WTC11 (cell line): Measurements from ENCODE around the gene CEP131. TPM values are rescaled to one million over a fixed set of nuclear protein-coding genes. Genes with fewer than 3 reads are reported as not detected.
A peak's percentile ranks its signal among the peaks of the same experiment; 100 is the strongest.

Experiments used
- ATAC-seq: fragments of 200-7000 bp; cut with Tn5 transposase; 2 replicates; pipeline ENCODE4 v1.10.0; 2021; ENCODE audit warnings: mild to moderate bottlenecking, moderate library complexity
- CTCF ChIA-PET: fragments of 300-600 bp; sonication (Branson Sonifier 250); formaldehyde crosslinking; loops from one replicate; lab custom pipeline; 2021; ENCODE audit warnings: antibody characterized with exemption; lab: Charles Lee
- POLR2A ChIA-PET: fragments of 350-600 bp; sonication (Branson Sonifier 250); formaldehyde crosslinking; loops from one replicate; lab custom pipeline; 2021; ENCODE audit warnings: antibody characterized with exemption; lab: Charles Lee
- DNase-seq: peaks from one replicate; pipeline ENCODE4 v3.0.0; 2021; ENCODE audit warnings: low spot score
- H3K27ac Mint-ChIP-seq: 2 replicates; pipeline ENCODE4 v1.8.0; 2021; ENCODE audit warnings: mixed read lengths
- H3K27me3 Mint-ChIP-seq: 2 replicates; pipeline ENCODE4 v1.8.0; 2021; ENCODE audit warnings: low read depth, mild to moderate bottlenecking, moderate library complexity, mixed read lengths
- H3K36me3 Mint-ChIP-seq: 2 replicates; pipeline ENCODE4 v1.8.0; 2021; ENCODE audit warnings: mixed read lengths
- H3K4me1 Mint-ChIP-seq: 2 replicates; pipeline ENCODE4 v1.8.0; 2022; ENCODE audit warnings: mixed read lengths
- H3K4me3 Mint-ChIP-seq: 2 replicates; pipeline ENCODE4 v1.8.0; 2021; ENCODE audit warnings: mild to moderate bottlenecking, moderate library complexity, mixed read lengths
- H3K9me3 Mint-ChIP-seq: 2 replicates; pipeline ENCODE4 v1.8.0; 2021; ENCODE audit warnings: mixed read lengths
- AFF4 ChIP-seq: sonication (generic); formaldehyde crosslinking; IDR thresholded peaks from 2 replicates; pipeline ENCODE4 v1.8.1; 2023; ENCODE audit warnings: mild to moderate bottlenecking, missing genetic modification reagents, borderline replicate concordance
- ARID4B ChIP-seq: sonication (generic); formaldehyde crosslinking; IDR thresholded peaks from 2 replicates; pipeline ENCODE4 v1.8.0; 2023; ENCODE audit warnings: missing genetic modification reagents, mild to moderate bottlenecking, borderline replicate concordance
- ATF3 ChIP-seq: sonication (generic); formaldehyde crosslinking; conservative IDR thresholded peaks from 2 replicates; pipeline ENCODE4 v1.8.1; 2022; ENCODE audit warnings: mild to moderate bottlenecking, missing genetic modification reagents
- CTCF ChIP-seq: fragments of 200-600 bp; IDR thresholded peaks from 2 replicates; pipeline ENCODE4 v1.8.0; 2022; ENCODE audit warnings: antibody characterized with exemption
- FOXP1 ChIP-seq: sonication (generic); formaldehyde crosslinking; IDR thresholded peaks from 2 replicates; pipeline ENCODE4 v1.8.0; 2022; ENCODE audit warnings: missing genetic modification reagents, mild to moderate bottlenecking, moderate library complexity, borderline replicate concordance
- GABPB1 ChIP-seq: sonication (generic); formaldehyde crosslinking; IDR thresholded peaks from 2 replicates; pipeline ENCODE4 v1.8.1; 2023; ENCODE audit warnings: mild to moderate bottlenecking, missing genetic modification reagents
- HMGA2 ChIP-seq: fragments of 250-450 bp; sonication (Bioruptor Pico); IDR thresholded peaks from 2 replicates; pipeline ENCODE4 v1.4.0; 2021; ENCODE audit warnings: mild to moderate bottlenecking, moderate library complexity
- JAZF1 ChIP-seq: fragments of 250-450 bp; sonication (Bioruptor Pico); IDR thresholded peaks from 2 replicates; pipeline ENCODE4 v1.9.0; 2021; ENCODE audit warnings: moderate library complexity, mild to moderate bottlenecking, inconsistent platforms
- NFE2L1 ChIP-seq: sonication (generic); formaldehyde crosslinking; IDR thresholded peaks from 2 replicates; pipeline ENCODE4 v1.8.1; 2023; ENCODE audit warnings: missing genetic modification reagents
- PREB ChIP-seq: sonication (generic); formaldehyde crosslinking; IDR thresholded peaks from 2 replicates; pipeline ENCODE4 v1.8.1; 2022; ENCODE audit warnings: mild to moderate bottlenecking, missing genetic modification reagents, moderate library complexity, borderline replicate concordance
- SMAD3 ChIP-seq: sonication (generic); formaldehyde crosslinking; IDR thresholded peaks from 2 replicates; pipeline ENCODE4 v1.8.0; 2022; ENCODE audit warnings: missing genetic modification reagents, mild to moderate bottlenecking, borderline replicate concordance
- STAT6 ChIP-seq: sonication (generic); formaldehyde crosslinking; conservative IDR thresholded peaks from 2 replicates; pipeline ENCODE4 v1.8.1; 2023; ENCODE audit warnings: mild to moderate bottlenecking, low read depth, missing genetic modification reagents, moderate library complexity
- ZBTB21 ChIP-seq: sonication (generic); formaldehyde crosslinking; IDR thresholded peaks from 2 replicates; pipeline ENCODE4 v1.8.1; 2023; ENCODE audit warnings: mild to moderate bottlenecking, missing genetic modification reagents, borderline replicate concordance
- ZMAT4 ChIP-seq: fragments of 250-450 bp; sonication (Bioruptor Pico); IDR thresholded peaks from 2 replicates; pipeline ENCODE4 v1.9.0; 2021; ENCODE audit warnings: mild to moderate bottlenecking
- ZNF396 ChIP-seq: fragments of 250-450 bp; sonication (Bioruptor Pico); IDR thresholded peaks from 2 replicates; pipeline ENCODE4 v1.8.0; 2021; ENCODE audit warnings: mild to moderate bottlenecking, moderate library complexity, borderline replicate concordance
- ZNF423 ChIP-seq: fragments of 250-450 bp; sonication (Bioruptor Pico); IDR thresholded peaks from 2 replicates; pipeline ENCODE4 v2.1.2; 2022; ENCODE audit warnings: mild to moderate bottlenecking, moderate library complexity
- total RNA-seq: library from RNA; stranded (reverse); gene quantifications from 3 replicates; pipeline ENCODE4 v1.2.3, GENCODE V29; 2021

CEP131 gene
- total RNA-seq, 1 experiment from 2014 or later: 35.2 TPM

GRCh38 chr17:81254955-81255717 lies 32.4 kb upstream of the CEP131 start:
- no peaks in the 10 kb centered on the region; the same call in 1 of the 2 replicates for H3K9me3 Mint-ChIP-seq
- H3K36me3 Mint-ChIP-seq: 0 out of 2 replicates have a peak, but pooled peaks cover 6% of the 10 kb centered on the region
- peak overlapping the region; percentile 9; the same call in 1 of the 2 replicates for H3K27ac Mint-ChIP-seq
- H3K4me3 Mint-ChIP-seq: no peak overlapping the region
- TF ChIP-seq ZBTB21 (CRISPR knock-in tag) (no peak), ZNF396 (CRISPR knock-in tag) (no peak), ZNF423 (CRISPR knock-in tag) (peak; percentile 45), AFF4 (CRISPR knock-in tag) (no peak), HMGA2 (no peak), JAZF1 (no peak), SMAD3 (CRISPR knock-in tag) (0 out of 2 replicates have a peak, but pooled peaks have one; percentile 31), ARID4B (CRISPR knock-in tag) (no peak), FOXP1 (CRISPR knock-in tag) (no peak), STAT6 (no peak)
- peak; percentile 75 for ATAC-seq
- H3K27me3 Mint-ChIP-seq: no peaks in the 10 kb centered on the region
- peaks cover 24% of the 10 kb centered on the region for H3K4me1 Mint-ChIP-seq
- peak; percentile 74 for DNase-seq
- POLR2A ChIA-PET: no interaction called here
- CTCF ChIA-PET: interaction anchor here (0.6 to 3.0 kb wide), 35 partner anchors 10 to 283 kb away, joined by 3 to 25 read pairs (median 3); partner anchors contain the start of genes CEP131, NDUFAF8, SLC38A10 and TEPSIN

- H3K9me3 Mint-ChIP-seq: no peaks in the 10 kb centered on the region; the same call in 1 of the 2 replicates
- ATAC-seq (peak; percentile 29; the same call in 1 of the 2 replicates), DNase-seq (peak; percentile 57)
- TF ChIP-seq GABPB1 (CRISPR knock-in tag): 0 out of 2 replicates have a peak, but pooled peaks have one; percentile 18
- TF ChIP-seq CTCF: peak; percentile 84
- TF ChIP-seq ATF3 (CRISPR knock-in tag): no peak
- TF ChIP-seq ZMAT4 (CRISPR knock-in tag): no peak
- no peak for TF ChIP-seq PREB (CRISPR knock-in tag)
- TF ChIP-seq NFE2L1: peak; percentile 78
- peak; percentile 43; the same call in 1 of the 2 replicates for TF ChIP-seq FOXP1 (CRISPR knock-in tag)
- no peaks in the 10 kb centered on the region for H3K27me3 Mint-ChIP-seq
- POLR2A ChIA-PET: no interaction called here
- peak overlapping the region; percentile 77; the same call in 1 of the 2 replicates for H3K27ac Mint-ChIP-seq
- CTCF ChIA-PET: interaction anchor here (0.7 to 3.0 kb wide), 9 partner anchors 10 to 299 kb away, joined by 3 to 17 read pairs (median 3); partner anchors contain the start of genes CEP131 and FAAP100
- H3K36me3 Mint-ChIP-seq: 0 out of 2 replicates have a peak, but pooled peaks cover 6% of the 10 kb centered on the region
- no peak overlapping the region for H3K4me3 Mint-ChIP-seq
- peaks cover 24% of the 10 kb centered on the region for H3K4me1 Mint-ChIP-seq
Observed at GRCh38 chr17:81253358-81254131, 30.8 kb upstream of the CEP131 start.
